ENCODE results near the gene TIMP2.

DNA sequence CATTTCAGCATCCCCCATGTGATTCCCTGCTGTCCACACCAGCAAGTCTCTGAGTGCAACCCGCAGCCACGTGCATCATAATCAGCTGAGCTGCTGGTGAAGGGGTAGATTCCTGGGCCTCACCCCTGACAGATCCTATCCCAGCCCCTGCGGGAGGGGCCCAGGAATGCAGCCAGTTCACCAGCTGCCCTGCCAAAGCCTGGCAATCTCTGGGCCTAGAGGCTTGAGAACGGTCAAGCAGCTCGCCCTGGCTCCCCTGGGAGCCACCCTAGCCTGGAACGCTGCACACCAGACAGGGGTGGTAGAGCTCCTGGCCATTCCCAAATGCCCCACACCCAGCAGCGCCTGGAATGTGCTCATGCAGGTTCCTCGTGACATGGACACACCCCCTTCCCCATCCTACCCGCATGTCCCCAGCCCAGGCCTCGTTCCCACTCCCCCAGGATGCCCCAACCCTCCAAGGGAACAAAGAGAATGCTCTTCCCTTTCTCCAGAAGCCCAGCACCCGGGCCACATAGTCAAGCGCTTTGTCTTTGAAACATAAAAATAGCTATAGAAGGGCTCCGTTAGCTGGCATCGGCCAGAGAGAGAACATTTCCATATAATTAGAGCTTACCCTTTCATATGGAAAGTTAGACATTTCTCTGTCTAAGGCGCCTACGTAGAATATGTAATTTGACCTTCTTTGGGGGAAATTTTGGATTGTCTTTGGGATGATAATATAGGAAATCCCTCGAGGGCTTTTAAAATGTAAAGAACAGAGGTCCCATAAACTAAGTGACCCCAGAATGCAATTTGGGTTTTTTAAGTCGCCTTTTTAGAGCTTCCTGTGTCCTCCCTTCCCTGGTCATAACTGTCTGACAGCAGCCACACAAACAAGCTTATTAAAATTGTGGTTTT lies 25.6 kb downstream of the TIMP2 start:
- TF ChIP-seq, protein P1, sequence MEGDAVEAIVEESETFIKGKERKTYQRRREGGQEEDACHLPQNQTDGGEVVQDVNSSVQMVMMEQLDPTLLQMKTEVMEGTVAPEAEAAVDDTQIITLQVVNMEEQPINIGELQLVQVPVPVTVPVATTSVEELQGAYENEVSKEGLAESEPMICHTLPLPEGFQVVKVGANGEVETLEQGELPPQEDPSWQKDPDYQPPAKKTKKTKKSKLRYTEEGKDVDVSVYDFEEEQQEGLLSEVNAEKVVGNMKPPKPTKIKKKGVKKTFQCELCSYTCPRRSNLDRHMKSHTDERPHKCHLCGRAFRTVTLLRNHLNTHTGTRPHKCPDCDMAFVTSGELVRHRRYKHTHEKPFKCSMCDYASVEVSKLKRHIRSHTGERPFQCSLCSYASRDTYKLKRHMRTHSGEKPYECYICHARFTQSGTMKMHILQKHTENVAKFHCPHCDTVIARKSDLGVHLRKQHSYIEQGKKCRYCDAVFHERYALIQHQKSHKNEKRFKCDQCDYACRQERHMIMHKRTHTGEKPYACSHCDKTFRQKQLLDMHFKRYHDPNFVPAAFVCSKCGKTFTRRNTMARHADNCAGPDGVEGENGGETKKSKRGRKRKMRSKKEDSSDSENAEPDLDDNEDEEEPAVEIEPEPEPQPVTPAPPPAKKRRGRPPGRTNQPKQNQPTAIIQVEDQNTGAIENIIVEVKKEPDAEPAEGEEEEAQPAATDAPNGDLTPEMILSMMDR (IDR thresholded peaks at IDR 0.05; ENCODE audit: low read depth, low read length) = no peak
- TF ChIP-seq EZH2phosphoT487 (IDR thresholded peaks at IDR 0.05; ENCODE audit: low read depth) = no peak

Data from OCI-LY3 (cell line).